Dedifferentiated amniotic fluid mesenchymal stem cell (primary cell): ENCODE data around the gene ZNF501.

Source experiments
- DNase-seq: peaks from one replicate; pipeline ENCODE4 v3.0.0-alpha.2; 2016; ENCODE audit errors: extremely low spot score

Gene ZNF501

DNA sequence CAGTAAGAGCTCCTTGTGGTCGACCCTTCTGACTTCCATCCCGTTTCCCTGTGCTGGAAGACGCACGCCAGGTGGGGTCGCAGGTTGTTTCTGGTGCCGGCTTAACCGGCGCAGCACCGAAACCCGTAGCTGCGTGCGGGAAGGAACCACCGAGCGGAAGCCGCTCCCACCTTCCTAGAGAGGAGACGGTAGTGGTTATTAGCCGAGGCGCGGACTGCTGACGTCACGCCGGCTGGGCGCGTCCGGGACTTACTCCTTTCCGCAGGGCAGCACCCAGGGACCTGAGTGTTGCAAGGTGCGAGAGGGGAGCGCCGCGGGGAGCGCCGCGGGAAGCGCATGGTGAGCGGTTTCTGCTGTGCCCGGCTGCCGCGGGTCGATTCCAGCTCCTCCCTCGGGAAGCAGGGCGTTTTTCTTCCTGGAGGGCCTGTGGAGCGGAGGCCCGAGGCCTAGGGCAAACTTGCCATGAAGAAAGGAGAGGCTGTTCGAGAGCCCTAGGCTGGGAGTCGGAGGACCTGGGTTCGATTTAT lies at the start of gene ZNF501:
Gene ZNF501, plus strand, starts transcription at position 252 of the 527 bp plus-strand sequence. CDS start 4,787 bp downstream, outside the sequence.
- DNase-seq = peak; percentile 70

DNA sequence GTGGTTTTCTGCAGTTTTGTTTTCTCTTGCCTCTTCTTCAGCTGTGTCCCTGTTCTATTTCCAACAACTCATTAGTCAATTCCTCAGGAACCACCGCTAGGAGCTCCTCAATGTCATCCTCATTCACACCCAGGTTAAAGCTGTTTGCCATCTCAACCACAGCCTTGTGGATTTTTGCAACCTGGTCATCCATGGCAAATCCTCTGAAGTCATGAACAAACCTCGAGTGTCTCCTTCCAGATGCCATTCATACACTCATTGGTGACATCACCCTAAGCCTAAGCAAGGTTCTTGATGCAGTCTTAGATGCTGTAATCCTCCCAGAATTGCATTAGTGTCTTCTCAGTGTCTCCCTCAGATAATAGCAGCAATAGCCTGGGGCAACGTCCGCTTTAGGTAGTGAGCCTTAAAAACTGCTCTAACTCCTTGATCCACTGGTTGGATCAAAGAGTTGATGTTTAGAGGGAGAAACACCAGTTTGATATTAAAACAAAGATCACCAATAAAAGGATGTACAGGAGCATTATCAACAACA lies 48.4 kb upstream of the ZNF501 start:
- no peak for DNase-seq

DNA sequence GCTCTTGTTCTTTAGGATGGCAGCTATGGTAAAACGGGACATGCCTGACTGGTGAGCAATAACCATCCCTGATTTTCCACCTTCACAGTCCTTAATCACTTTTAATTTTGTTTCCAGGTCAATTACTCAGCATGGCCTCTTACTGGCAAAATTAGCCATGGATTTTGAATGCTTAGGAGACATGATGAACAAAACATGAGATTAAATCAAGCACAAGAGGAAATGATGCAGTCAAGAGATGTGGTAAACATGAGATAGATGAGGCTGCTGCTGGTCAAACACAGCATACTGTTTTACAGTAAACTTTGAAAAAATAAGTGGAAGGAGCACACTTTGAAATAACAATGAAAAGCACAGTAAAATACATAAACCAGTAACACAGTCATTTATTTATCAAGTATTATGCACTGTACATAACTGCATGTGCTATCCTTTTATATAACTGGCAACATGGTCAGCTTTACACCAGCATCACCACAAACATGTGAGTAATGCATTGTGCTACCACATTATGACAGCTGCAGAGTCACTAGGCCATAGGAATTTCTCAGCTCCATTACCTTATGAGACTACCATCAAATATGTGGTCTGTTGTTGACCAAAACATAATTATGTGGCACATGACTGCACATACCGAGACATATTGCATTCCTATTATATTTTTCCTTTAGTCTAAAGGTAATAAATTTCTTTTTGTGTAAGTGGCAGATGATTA lies 47.1 kb upstream of the ZNF501 start:
- DNase-seq = no peak

DNA sequence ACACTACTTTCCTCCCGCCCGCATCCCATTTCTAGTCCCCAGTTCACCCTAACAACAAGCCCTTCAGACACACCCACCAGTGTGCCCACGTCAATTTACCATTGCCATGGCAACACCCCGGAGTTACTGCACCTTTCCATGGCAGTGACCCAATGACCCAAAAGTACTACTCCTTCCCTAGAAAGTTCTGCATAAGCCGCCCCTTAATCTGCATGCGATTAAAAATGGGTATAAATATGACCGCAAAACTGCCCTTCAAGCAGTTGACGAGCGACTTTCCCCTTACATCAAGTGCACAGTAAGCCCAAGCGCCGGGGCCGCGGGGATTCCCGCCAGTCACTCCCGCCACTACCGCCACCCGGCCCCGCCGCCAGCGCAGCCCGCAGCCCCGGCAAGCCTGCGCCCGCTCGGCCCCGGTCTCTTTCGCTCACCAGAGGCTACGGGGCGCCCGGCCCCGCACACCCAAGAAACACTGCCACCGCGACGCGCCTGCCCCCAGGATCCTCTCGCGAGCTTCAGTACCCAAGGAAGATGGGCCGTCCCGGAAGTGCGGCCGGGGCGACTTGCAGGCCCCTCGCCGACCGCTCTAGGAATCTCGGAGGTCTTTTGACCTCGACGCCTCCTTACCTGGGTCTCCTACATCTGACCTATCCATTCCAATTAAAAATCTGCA lies 44.2 kb upstream of the ZNF501 start:
- DNase-seq = peak; percentile 52

DNA sequence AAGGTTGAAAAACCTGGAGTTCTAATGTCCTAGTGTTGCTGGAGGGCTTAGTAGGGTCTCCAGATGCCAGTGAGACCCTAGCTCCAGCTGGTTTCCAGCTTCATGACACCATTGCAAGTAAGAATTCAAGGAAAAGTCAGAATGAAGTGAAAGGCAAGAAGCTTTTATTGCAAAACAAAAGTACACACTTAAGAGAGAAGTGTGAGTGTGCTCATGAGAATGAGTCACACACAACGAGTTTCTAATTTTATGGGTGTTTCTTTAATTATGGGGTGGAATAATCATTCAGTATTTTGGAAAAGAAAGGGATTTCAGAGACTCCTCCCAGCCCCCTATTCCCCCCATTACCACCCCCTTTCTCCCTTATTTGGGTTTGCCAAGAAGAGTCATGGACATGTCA lies 41.5 kb upstream of the ZNF501 start:
- DNase-seq = no peak

DNA sequence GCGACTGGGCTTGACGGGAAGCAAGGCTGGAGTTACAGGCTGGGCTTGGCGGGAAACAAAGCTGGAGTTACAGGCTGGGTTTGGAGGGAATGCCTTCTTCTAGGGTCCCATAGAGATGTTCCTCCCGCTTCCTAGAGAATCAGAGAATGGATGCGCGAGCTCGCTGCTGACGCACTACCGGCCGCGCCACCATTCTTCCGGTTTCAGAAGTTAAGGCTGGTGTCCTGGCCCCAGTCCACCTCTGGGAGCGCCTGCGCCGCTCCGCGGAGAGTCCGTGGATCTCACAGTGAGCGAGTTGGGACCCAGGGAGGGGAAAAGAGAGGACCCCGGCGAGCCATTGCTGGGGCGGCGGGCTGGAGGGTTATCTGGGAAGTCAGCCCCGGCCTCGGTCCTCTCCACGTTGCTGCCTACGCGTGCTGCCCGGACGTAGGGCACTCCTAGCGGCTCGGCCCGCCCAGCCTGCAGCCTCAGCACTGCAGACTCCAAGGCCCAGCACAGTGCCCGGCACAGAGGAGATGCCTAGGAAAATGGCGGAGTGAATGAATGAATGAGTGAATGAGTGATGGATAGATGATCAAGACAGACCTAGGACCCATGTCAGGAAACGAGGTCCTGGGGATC lies 16.9 kb upstream of the ZNF501 start, which contains the start of gene ZNF502:
Gene ZNF502, plus strand, starts transcription at position 206 of the 621 bp plus-strand sequence. CDS start 7,602 bp downstream, outside the sequence.
- DNase-seq = peak; percentile 66

DNA sequence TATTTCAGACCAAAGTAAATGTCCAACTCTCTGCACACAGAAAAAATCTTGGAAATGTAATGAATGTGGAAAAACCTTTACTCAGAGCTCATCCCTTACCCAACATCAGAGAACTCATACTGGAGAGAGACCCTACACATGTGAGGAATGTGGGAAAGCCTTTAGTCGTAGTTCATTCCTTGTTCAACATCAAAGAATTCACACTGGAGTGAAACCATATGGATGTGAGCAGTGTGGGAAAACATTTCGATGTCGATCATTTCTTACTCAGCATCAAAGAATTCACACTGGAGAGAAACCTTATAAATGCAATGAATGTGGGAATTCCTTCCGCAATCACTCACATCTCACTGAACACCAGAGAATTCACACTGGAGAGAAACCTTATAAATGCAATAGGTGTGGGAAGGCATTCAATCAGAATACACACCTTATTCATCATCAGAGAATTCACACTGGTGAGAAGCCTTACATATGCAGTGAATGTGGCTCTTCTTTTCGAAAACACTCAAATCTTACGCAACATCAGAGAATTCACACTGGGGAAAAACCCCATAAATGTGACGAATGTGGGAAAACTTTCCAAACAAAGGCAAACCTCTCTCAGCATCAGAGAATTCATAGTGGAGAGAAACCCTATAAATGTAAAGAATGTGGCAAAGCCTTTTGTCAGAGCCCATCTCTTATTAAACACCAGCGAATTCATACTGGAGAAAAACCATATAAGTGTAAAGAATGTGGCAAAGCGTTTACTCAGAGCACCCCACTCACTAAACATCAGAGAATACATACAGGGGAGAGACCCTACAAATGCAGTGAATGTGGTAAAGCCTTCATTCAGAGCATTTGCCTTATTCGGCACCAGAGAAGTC lies 8.0 kb upstream of the ZNF501 start:
- DNase-seq = no peak

DNA sequence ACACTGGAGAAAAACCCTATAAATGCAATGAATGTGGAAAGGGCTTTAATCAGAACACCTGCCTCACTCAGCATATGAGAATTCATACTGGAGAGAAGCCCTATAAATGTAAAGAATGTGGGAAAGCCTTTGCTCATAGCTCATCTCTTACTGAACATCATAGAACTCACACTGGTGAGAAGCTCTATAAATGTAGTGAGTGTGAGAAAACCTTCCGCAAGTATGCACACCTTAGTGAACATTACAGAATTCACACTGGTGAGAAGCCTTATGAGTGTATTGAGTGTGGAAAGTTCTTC lies 7.4 kb upstream of the ZNF501 start:
- DNase-seq = no peak

DNA sequence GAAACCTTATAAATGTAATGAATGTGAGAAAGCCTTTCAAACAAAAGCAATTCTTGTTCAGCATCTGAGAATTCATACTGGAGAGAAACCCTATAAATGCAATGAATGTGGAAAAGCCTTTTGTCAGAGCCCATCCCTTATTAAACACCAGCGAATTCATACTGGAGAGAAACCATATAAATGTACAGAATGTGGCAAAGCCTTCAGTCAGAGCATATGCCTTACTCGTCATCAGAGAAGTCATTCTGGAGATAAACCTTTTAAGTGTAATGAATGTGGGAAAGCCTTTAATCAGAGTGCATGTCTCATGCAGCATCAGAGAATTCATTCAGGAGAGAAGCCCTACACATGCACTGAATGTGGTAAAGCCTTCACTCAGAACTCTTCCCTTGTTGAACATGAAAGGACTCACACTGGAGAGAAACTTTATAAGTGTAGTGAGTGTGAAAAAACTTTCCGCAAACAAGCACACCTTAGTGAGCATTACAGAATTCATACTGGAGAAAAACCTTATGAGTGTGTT lies 5.3 kb downstream of the ZNF501 start:
- no peak for DNase-seq

DNA sequence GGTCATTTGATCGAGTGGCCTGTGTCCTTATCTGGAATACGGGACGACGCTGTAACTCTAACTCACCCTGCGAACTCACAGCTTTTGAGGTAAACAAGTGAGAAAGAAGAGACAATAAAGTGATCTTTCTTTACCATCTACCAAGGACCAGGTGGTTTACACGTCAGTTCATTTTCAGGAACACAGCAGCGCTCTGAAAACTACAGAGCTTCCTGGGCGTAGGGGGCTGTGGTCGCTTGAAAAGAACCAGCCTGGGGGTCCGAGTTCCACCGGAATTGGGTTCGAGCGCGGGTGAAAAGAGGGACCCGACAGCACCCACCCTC lies 31.6 kb downstream of the ZNF501 start:
- DNase-seq = no peak

DNA sequence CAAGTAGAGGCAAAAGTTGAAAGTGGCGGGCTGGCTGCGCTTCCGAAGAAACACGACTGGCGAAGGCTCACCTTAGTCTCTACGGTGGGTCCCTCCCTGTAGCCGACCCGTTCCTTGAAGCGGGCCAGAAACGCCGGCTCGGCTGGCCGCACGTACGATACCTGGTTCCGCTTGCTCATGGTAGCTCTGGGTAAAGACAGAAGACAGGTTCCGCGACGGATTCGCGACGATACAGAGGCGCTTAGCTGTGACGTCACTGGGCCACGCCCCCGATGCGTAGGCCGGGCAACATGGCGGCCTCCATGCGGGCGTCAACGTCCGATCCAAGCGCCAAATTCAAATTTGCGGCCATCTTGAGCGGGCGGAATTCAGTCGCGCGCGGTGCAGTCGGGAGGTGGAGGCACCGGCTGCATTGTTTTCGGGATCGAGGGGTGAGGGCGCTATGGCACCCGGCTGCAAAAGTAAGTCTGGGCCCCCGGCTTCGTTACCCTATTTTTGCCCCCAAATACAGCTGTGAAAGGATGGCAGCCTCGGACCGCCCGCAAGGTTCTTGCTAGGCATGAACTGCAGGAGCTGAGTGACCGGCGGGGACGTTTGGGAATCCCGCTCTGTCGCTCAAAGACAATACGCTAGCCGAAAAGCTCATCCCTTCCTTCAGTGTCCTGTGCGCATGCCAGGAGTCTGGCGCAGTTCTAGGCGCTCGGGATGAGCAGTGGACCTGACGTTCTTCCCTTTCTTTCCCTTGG lies 32.2 kb downstream of the ZNF501 start, which contains the start of the genes KIAA1143 and KIF15:
Gene KIAA1143, minus strand, starts transcription at position 196 of the 746 bp plus-strand sequence. Its CDS starts 17 bp downstream, at position 179.
Gene KIF15, plus strand, starts transcription at position 371 of the 746 bp plus-strand sequence. Its CDS starts 72 bp downstream, at position 443.
- DNase-seq = peak; percentile 96

DNA sequence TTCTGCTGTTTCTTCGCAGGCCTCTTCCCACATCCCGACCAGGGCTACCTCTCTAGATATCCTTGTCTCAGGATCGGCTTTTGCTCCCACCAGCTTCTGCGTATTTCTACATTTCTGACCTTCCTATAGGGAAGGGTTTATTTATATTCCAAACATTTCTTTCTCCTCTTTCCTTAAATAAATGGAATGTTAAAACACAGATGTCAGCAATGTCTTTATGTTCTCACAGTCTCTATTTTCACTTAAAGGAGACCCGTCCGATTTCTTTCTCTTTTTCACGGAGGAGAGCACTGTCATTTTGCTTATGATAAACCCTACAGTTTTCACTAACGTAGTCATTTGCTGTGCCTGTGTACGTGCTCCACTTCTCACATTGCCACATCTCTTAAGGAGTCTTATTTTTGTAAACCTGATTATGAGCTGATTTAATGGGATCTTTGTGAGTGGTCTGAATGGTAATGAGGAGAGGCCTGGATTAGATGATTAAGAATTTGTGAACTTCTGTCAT lies 32.8 kb downstream of the ZNF501 start:
- no peak for DNase-seq

DNA sequence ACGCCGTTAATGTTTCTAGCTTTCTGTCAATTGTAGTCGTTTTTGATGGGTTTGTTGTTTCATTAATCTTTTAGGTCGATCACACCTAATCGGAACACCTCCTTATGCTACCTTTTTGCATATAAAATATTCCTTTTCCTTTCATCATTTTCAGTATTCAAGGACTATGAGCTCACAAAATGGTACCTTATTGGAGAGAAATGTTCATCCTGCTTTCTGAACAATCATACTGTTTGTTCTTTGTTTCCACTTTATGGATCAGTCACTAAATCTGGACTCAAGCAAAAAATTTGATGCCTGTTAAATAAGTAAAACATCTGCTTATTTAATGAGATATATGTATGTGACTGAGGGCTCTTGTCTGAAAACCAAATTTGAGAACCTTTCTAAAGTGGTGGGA lies 33.3 kb downstream of the ZNF501 start:
- no peak for DNase-seq

DNA sequence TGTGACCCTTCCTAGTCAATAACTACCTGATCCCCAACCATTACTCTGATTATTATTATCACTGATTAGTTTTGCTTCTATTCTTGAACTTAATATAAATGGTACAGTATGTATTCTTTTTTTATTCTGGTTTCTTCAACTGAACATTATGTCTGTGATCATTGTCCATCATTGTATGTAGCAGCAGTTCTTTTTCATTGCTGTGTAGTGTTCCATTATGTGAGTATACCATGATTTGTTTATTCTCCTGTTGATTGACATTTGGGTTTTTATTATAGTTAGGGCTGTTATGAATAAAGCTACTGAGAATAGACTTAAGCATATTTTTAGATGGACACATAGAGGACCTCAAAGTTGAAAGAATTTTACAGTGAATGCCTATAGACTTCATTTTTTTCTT lies 34.8 kb downstream of the ZNF501 start:
- DNase-seq = no peak

DNA sequence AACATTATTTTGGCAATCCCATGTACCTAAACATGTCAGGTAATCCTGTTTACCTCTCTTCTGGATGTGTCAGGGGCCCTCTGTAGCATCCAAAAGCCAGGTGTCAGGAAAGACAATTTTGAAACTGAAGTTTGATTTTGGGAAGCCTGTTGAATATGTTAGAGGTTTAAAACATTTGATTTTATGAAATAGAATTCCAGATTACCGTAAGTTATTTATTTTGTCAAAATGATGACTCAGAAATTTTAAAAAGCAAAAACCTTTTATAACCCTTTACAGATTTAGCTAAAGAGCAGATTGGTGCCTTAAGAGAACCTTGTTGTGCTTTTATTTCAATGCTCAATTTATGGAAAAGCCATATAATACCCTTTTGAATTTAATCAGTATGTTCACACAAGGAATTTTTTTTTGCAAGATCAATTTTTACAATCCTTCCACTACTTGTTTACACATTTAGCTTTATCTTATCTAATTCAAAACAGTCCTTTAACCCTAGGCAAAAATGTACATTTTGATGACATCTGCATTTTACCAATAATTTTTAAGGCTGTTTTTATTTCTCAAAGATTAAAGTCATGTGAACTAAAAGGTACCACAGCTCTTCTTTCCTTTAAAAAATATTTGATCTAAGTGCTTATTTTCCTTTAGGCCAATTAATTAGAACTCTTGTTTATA lies 42.1 kb downstream of the ZNF501 start:
- DNase-seq = no peak

DNA sequence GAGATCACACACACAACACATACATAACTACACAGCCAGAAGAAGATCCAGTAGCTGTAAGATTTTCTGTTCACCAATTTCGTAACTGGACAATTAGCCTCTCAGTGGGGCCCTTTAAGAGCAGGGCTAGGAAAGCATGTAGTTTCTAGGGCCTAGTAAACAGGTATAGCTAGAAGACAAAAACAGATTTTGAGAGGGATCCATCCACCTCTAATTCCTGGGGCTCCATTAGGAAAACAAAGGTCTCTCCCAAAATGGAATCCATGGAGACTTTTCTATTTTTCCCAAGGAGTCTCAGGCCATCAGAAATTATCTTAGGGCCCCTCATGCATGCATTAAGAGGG lies 42.6 kb downstream of the ZNF501 start:
- DNase-seq = no peak

DNA sequence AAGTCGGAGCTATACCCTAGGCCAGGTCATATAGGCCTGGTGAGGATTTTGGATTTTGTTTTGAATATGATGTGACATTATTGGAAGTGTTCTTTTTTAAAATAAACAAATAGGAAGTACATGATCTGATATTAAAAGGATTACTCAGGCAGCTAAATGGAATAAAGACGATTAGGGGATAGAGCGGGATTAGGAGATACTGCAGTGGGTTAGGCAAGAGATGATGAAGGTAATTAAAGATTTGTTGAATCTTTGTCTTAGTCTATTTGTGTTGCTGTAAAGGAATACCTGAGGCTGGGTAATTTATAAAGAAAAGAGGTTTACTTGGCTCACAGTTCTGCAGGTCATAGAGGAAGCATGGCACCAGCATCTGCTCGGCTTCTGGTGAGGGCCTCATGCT lies 53.5 kb downstream of the ZNF501 start:
- DNase-seq = no peak
